ENCODE measurements around the gene KRTAP4-8.
"Not testable (repeated sequence)": the region's sequence is repeated elsewhere in the genome, so short reads cannot be mapped to it uniquely, and the experiment has no call there.

KRTAP4-8 gene

GRCh38 chr17:41065016-41065689 is 32.8 kb downstream of the KRTAP4-8 start:
- not testable (repeated sequence) for DNase-seq (ENCODE audit: low spot score)

DNA sequence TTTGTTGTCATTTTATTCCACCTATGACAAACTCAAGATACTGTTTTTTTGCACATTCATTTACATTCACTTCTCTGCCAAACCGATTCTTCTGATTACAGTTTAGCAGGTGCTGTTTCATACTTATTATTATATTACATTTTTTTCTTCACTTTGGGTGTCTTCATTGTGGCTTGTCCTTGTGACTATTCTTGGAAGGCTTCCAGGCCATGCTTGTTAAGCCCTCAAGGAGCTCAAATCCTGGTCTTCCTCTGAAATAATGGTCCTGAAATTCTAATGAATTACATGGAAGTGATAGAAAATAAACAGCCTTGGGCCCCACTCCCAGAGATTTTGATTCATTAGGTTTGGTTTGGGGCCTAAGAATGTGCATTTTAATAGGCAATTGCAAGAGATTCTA is 33.6 kb downstream of the KRTAP4-8 start:
- no peak for DNase-seq (ENCODE audit: low spot score)

- DNase-seq (ENCODE audit: low spot score), result no peak
Measured at GRCh38 chr17:41063449-41063848, 34.5 kb downstream of the KRTAP4-8 start.

DNA sequence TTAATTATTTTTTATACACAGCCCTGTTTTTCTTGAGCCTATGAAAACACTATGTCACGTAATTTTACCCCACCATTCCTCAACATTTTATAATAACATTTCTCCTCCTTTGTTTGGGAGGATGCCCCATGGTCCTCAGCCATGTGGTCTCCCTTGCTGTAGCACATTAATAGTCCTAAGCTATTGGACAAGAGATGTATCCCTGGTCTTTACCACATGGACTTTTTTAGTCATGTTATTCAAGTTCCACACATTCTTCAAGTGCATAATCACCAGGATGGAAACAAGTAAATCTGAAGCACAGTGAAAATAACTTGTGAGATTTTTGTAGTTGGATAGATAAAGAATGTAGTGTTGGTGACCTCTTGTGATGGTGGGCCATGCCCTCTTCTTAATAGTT is 36.0 kb downstream of the KRTAP4-8 start:
- no peak for DNase-seq (ENCODE audit: low spot score)

GRCh38 chr17:41060052-41060604 is 37.8 kb downstream of the KRTAP4-8 start, which contains the start of gene KRTAP2-3:
Gene KRTAP2-3 (minus strand): TSS chr17:41060114. CDS start chr17:41060050, 64 bp downstream.
- no peak for DNase-seq (ENCODE audit: low spot score)

- DNase-seq (ENCODE audit: low spot score), result not testable (repeated sequence)
Measured at GRCh38 chr17:41059276-41060051, 38.5 kb downstream of the KRTAP4-8 start.

- DNase-seq (ENCODE audit: low spot score), result no peak
Measured at GRCh38 chr17:41058741-41059140, 39.2 kb downstream of the KRTAP4-8 start.

DNA sequence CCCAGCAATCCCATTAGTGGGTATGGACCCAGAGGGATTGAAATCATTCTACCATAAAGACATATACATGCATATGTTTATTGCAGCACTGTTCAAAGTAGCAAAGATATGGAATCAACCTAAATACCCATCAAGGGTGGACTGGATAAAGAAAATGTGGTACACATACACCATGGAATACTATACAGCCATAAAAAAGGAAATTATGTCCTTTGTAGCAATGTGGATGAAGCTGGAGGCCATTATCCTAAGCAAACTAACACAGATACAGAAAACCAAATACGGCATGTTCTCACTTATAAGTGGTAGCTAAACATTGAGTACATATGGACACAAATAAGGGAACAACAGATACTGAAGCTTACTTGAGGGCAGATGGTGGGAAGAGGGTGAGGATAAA is 40.4 kb downstream of the KRTAP4-8 start:
- no peak for DNase-seq (ENCODE audit: low spot score)

DNA sequence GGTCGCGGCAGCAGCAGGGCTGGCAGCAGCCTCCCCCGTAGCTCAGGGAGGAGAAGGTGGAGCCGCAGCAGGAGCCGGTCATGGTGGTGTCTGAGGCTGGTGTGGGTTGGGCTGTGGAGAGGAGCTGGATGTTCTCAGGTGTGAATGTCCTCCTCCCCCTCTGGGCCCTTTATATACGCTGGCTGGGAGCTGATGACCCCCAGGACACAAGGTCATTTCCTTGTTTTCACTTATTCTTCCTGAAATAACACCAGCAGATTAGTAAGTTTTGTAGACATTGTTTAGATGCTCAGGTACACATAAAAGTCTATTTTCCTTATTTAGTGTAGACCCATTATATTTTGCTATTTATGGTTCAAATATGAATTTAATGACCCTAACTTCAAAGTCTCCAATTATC is 42.8 kb downstream of the KRTAP4-8 start, which contains the start of gene KRTAP2-2:
KRTAP2-2 (minus strand) TSS at position 101 of the 400 bp plus-strand sequence; CDS start at position 82, 19 bp downstream.
- not testable (repeated sequence) for DNase-seq (ENCODE audit: low spot score)

DNA sequence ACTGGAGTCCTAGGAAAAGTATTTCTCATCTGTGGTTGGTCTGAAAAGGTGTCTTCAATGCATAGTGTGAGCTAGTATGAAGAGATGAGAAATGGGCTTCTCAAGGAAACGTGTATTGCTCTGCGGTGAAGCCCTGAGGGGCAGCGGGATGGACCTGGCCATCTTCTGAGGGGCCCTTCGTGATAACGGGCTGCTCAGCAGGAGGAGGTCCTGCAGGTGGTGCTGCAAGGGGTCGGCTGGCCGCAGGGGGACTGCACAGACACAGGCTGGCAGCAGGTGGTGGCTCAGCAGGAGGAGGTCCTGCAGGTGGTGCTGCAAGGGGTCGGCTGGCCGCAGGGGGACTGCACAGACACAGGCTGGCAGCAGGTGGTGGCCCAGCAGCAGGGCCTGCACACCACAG is 43.4 kb downstream of the KRTAP4-8 start:
- not testable (repeated sequence) for DNase-seq (ENCODE audit: low spot score)

- DNase-seq (ENCODE audit: low spot score), result no peak
Measured at GRCh38 chr17:41054025-41054424, 43.9 kb downstream of the KRTAP4-8 start.

GRCh38 chr17:41052566-41052965 is 45.4 kb downstream of the KRTAP4-8 start:
- DNase-seq (ENCODE audit: low spot score), result no peak

- DNase-seq (ENCODE audit: low spot score), result no peak
Measured at GRCh38 chr17:41049110-41049509, 48.8 kb downstream of the KRTAP4-8 start.

GRCh38 chr17:41048441-41048840 is 49.5 kb downstream of the KRTAP4-8 start:
- no peak for DNase-seq (ENCODE audit: low spot score)

All from NAMALWA (cell line).